Esophagus squamous epithelium (tissue), 5 donors: Measurements from ENCODE around the gene FOXB2. TPM values are rescaled to one million over a fixed set of nuclear protein-coding genes. Genes with fewer than 3 reads are reported as not detected.
"Not testable (repeated sequence)": the region's sequence is repeated elsewhere in the genome, so short reads cannot be mapped to it uniquely, and the experiment has no call there.

ENCODE experiments used
- DNase-seq: peaks from one replicate; lab custom pipeline; 2025; lab: John Stamatoyannopoulos, UW
- H3K27ac ChIP-seq, 4 donors: fragments of 200-600 bp; sonication (generic); one replicate each; pipeline ENCODE4 v1.5.1; 2016 to 2019; ENCODE audit warnings: mild to moderate bottlenecking in 1 of 4
- H3K27me3 ChIP-seq, 4 donors: fragments of 200-600 bp; sonication (generic); 1 replicate in 3 of 4; 2 replicates in 1 of 4; pipeline versions ENCODE4 v1.5.1 to v1.6.0; 2017 to 2021; ENCODE audit warnings: antibody characterized with exemption in 1 of 4
- H3K36me3 ChIP-seq, 3 donors: fragments of 200-600 bp; sonication (generic); one replicate each; pipeline ENCODE4 v1.5.1; 2016 to 2019
- H3K4me1 ChIP-seq, 3 donors: fragments of 200-600 bp; sonication (generic); one replicate each; pipeline ENCODE4 v1.5.1; 2017 to 2019
- H3K4me3 ChIP-seq, 4 donors: fragments of 200-600 bp; sonication (generic); 1 replicate in 3 of 4; 2 replicates in 1 of 4; pipeline ENCODE4 v1.5.1; 2016 to 2019; ENCODE audit warnings: mild to moderate bottlenecking in 2 of 4, moderate library complexity in 1 of 4
- H3K9me3 ChIP-seq, 3 donors: fragments of 200-600 bp; sonication (generic); one replicate each; pipeline ENCODE4 v1.5.1; 2016 to 2019
- POLR2A ChIP-seq, 4 donors: fragments of 450-650 bp; IDR thresholded peaks; one replicate each; pipeline ENCODE4 v1.6.1; 2017; ENCODE audit warnings: antibody characterized with exemption in 4 of 4, mild to moderate bottlenecking in 4 of 4, moderate library complexity in 3 of 4
- WGBS, 2 donors: methylation state at CpG; one replicate each; pipeline ENCODE4 v1.1.5; 2018; 5-methylcytosine and 5-hydroxymethylcytosine counted together
- intact Hi-C: fragments of 100-400 bp; cut with DNase I; formaldehyde crosslinking; loops from one replicate; pipeline ENCODE4 v1.15.0; 2022
- total RNA-seq, 4 donors: library from RNA; depleted of rRNA; stranded (reverse); fragments of >200 nt; gene quantifications; one replicate each; pipeline ENCODE4 v1.1.0, GENCODE V29; 2016
- TF ChIP-seq, protein P1 (sequence below), 6 experiments: fragments of 450-650 bp in 4 of 6; fragments of 200-600 bp in 2 of 6; sonication (generic) in 2 of 6; IDR thresholded peaks; one replicate each; pipeline ENCODE4 v1.5.1; 2016 to 2019; ENCODE audit warnings: antibody characterized with exemption in 6 of 6, mild to moderate bottlenecking in 4 of 6, moderate library complexity in 4 of 6
- donor health status: DM: yes; HTN: yes; CAD: no.

The FOXB2 gene
- total RNA-seq, 4 donors from 2014 or later = not detected

DNA sequence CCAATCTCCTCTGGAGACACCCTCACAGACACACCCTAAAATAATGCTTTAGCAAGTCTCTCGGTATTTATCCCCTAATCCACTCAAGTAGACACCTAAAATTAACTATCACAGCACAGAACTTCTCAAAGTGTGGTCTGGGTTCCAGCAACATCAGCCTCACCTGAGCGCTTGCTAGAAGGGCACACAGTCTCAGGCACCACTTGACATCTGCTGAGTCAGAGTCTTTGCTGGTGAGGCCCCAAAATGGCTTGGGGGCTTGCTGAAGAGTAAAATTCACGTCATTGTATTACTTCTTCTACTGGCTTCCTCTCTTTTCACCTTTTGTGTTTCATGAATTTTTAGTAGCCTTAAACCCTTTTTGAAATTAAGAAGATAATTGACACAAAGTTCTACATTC, 9.0 kb downstream of the FOXB2 start:
- Histone ChIP-seq H3K4me3 (no peak overlapping the region), H3K4me1 (no peaks in the 10 kb centered on the region), H3K27me3 (peaks cover 3 to 60% (median 6%) of the 10 kb centered on the region in 4 donors), H3K27ac (no peak overlapping the region), H3K36me3 (no peaks in the 10 kb centered on the region), H3K9me3 (no peaks in the 10 kb centered on the region)
- no peak for DNase-seq
- WGBS, 2 donors = 45 to 58% methylated on average over 3 of the region's 3 CpGs
- intact Hi-C loops = no loop called here
- TF ChIP-seq, protein P1, sequence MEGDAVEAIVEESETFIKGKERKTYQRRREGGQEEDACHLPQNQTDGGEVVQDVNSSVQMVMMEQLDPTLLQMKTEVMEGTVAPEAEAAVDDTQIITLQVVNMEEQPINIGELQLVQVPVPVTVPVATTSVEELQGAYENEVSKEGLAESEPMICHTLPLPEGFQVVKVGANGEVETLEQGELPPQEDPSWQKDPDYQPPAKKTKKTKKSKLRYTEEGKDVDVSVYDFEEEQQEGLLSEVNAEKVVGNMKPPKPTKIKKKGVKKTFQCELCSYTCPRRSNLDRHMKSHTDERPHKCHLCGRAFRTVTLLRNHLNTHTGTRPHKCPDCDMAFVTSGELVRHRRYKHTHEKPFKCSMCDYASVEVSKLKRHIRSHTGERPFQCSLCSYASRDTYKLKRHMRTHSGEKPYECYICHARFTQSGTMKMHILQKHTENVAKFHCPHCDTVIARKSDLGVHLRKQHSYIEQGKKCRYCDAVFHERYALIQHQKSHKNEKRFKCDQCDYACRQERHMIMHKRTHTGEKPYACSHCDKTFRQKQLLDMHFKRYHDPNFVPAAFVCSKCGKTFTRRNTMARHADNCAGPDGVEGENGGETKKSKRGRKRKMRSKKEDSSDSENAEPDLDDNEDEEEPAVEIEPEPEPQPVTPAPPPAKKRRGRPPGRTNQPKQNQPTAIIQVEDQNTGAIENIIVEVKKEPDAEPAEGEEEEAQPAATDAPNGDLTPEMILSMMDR (IDR thresholded peaks at IDR 0.05) = no peak
- no peak for TF ChIP-seq POLR2A (IDR thresholded peaks at IDR 0.05)

DNA sequence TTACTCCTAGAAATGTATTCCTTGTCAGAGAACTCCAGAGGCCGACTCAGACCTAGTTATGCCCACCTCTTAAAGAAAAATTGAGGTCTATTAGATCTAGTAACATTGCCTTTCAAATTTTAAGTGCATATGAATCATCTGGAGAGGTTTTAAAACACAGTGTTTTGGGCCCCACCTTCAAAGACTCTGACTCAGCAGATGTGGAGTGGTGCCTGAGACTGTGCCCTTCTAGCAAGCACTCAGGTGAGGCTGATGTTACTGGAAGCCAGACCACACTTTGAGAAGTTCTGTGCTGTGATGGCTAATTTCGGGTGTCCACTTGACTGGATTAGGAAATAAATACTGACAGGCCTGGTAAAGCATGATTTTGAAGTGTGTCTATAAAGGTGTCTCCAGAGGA, 10.6 kb downstream of the FOXB2 start:
- Histone ChIP-seq H3K4me3 (no peak overlapping the region), H3K9me3 (no peaks in the 10 kb centered on the region), H3K4me1 (no peaks in the 10 kb centered on the region), H3K27ac (no peak overlapping the region), H3K36me3 (no peaks in the 10 kb centered on the region), H3K27me3 (peaks cover 0 to 53% (median 0%) of the 10 kb centered on the region in 4 donors)
- intact Hi-C loops = no loop called here
- WGBS, 2 donors = 53 to 61% methylated on average over 2 of the region's 2 CpGs
- DNase-seq = no peak
- TF ChIP-seq POLR2A (IDR thresholded peaks at IDR 0.05) = no peak
- TF ChIP-seq, protein P1 (IDR thresholded peaks at IDR 0.05) = no peak

GRCh38 chr9:77038281-77039036, 19.0 kb downstream of the FOXB2 start:
- peaks cover 0 to 19% (median 0%) of the 10 kb centered on the region in 4 donors for H3K27me3 ChIP-seq
- intact Hi-C loops = no loop called here
- 5 to 6% methylated on average over 2 of the region's 2 CpGs for WGBS, 2 donors
- no peak for TF ChIP-seq POLR2A (IDR thresholded peaks at IDR 0.05)
- TF ChIP-seq, protein P1 (IDR thresholded peaks at IDR 0.05) = no peak
- no peaks in the 10 kb centered on the region for H3K36me3 ChIP-seq
- no peaks in the 10 kb centered on the region for H3K4me1 ChIP-seq
- H3K9me3 ChIP-seq = no peaks in the 10 kb centered on the region
- no peak overlapping the region for H3K4me3 ChIP-seq
- DNase-seq = no peak
- no peak overlapping the region for H3K27ac ChIP-seq

GRCh38 chr9:77040340-77040739, 20.9 kb downstream of the FOXB2 start:
- Histone ChIP-seq H3K4me1 (no peaks in the 10 kb centered on the region), H3K27me3 (peaks cover 0 to 7% (median 0%) of the 10 kb centered on the region in 4 donors), H3K27ac (no peak overlapping the region), H3K4me3 (no peak overlapping the region), H3K36me3 (no peaks in the 10 kb centered on the region), H3K9me3 (no peaks in the 10 kb centered on the region)
- no peak for TF ChIP-seq POLR2A (IDR thresholded peaks at IDR 0.05)
- TF ChIP-seq, protein P1 (IDR thresholded peaks at IDR 0.05) = no peak
- intact Hi-C loops = no loop called here
- DNase-seq = no peak
- 67 to 78% methylated on average over 5 to 6 of the region's 7 CpGs for WGBS, 2 donors

DNA sequence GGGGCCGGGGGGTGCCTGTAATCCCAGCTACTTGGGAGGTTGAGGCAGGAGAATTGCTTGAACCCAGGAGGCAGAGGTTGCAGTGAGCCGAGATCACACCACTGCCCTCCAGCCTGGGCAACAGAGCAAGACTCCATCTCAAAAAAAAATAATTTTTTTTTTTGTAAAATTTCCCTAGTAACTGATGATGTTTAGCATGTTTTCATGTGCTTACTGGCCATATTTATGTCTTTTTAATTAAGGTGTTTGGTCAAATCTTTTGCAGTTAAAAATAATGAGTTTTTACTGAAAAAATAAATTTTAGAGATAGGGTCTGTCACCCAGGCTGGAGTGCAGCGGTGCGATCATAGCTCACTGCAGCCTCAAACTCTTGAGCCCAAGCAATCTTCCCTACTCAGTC, 24.3 kb downstream of the FOXB2 start:
- H3K27ac ChIP-seq, intact Hi-C loops, H3K27me3 ChIP-seq, H3K4me3 ChIP-seq, DNase-seq, H3K9me3 ChIP-seq, H3K36me3 ChIP-seq, H3K4me1 ChIP-seq: not testable (repeated sequence)
- WGBS, 2 donors = 85 to 90% methylated on average over 4 of the region's 4 CpGs

GRCh38 chr9:77060681-77061080, 41.2 kb downstream of the FOXB2 start:
- H3K4me3 ChIP-seq, H3K27me3 ChIP-seq, H3K4me1 ChIP-seq, DNase-seq, intact Hi-C loops, H3K9me3 ChIP-seq, H3K36me3 ChIP-seq, H3K27ac ChIP-seq: not testable (repeated sequence)
- WGBS, 2 donors = 90% methylated on average over 4 of the region's 31 CpGs; no CpG with 5 or more reads in 1 of the 2 donors
